GM12873 (cell line): Measurements from ENCODE around the gene ALDOC.

Source experiments
- TF ChIP-seq, protein P1 (sequence below): IDR thresholded peaks from 2 replicates; pipeline ENCODE4 v1.5.1; 2012; ENCODE audit warnings: low read depth, mild to moderate bottlenecking, moderate library complexity, low read length, control low read depth; ENCODE audit not compliant: insufficient read depth; ENCODE audit errors: missing control alignments

Gene ALDOC

DNA sequence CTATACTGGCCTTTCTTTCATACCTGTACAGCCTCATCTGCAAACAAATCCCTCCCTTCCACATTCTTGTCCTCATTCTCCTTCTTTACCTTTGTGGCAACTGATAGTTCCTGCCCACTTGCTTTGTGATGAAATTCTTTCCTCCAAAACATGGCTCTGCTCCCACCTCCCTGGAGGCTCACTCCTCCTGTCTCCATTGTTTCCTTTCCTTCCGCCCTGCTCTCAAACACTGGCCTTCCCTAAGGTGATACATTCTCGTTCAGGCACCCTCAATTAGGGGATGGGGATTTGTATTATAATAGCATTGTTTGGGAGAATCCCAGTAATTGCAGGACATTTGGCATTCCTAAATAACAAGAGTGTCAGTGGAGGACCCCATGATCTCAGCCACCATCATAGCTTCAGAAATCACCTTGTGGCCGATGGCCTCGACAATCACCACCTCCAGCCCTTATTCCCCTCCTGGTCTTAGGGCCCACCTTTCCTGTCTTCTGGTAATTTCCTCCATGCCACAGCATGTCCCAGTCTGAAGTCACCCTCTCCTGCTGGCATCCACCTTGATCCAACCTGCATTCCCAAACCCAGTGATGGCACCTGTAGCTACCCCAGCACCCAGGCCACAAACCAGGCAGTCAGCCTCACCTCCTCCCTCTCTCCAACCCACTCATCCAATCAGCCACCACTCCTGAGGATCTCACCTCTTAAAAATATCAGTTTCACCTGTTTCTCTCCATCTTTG is 32.1 kb downstream of the ALDOC start:
- TF ChIP-seq, protein P1, sequence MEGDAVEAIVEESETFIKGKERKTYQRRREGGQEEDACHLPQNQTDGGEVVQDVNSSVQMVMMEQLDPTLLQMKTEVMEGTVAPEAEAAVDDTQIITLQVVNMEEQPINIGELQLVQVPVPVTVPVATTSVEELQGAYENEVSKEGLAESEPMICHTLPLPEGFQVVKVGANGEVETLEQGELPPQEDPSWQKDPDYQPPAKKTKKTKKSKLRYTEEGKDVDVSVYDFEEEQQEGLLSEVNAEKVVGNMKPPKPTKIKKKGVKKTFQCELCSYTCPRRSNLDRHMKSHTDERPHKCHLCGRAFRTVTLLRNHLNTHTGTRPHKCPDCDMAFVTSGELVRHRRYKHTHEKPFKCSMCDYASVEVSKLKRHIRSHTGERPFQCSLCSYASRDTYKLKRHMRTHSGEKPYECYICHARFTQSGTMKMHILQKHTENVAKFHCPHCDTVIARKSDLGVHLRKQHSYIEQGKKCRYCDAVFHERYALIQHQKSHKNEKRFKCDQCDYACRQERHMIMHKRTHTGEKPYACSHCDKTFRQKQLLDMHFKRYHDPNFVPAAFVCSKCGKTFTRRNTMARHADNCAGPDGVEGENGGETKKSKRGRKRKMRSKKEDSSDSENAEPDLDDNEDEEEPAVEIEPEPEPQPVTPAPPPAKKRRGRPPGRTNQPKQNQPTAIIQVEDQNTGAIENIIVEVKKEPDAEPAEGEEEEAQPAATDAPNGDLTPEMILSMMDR = no peak

DNA sequence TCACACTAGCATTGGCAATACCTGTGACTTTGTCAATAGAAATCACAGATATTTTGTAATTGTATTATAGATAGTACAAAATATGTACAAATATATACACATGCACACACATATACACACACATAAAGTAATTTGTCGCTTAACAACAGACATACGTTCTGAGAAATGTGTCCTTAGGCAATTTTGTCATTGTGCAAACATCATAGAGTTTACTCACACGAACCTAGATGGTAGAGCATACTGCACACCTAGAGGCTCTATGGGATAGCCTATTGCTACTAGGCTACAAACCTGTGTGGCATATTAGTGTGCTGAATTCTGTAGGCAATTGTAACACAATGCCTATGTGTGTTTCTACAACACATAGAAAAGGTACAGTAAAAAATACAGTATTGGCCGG is 35.3 kb downstream of the ALDOC start:
- TF ChIP-seq, protein P1 = no peak

DNA sequence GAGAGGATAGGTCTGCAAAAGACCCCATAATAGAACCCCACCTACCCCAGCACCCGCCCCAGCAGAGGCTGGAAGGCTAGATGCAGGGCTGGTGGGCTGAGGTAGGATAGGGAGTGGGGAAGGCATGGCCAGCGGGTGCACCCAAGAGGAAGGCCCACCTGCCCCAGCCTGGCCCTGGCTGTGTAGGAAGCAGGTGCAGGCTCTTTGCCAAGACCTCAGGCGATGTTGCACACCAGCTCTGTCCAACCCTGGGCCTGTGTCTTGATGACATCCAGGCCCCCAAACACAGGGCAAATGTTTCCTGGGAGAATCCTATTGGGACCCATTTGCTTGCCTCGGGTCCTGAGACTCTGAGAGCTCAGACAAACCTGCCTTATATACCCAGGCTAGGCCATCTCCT is 36.5 kb downstream of the ALDOC start:
- TF ChIP-seq, protein P1 = no peak

DNA sequence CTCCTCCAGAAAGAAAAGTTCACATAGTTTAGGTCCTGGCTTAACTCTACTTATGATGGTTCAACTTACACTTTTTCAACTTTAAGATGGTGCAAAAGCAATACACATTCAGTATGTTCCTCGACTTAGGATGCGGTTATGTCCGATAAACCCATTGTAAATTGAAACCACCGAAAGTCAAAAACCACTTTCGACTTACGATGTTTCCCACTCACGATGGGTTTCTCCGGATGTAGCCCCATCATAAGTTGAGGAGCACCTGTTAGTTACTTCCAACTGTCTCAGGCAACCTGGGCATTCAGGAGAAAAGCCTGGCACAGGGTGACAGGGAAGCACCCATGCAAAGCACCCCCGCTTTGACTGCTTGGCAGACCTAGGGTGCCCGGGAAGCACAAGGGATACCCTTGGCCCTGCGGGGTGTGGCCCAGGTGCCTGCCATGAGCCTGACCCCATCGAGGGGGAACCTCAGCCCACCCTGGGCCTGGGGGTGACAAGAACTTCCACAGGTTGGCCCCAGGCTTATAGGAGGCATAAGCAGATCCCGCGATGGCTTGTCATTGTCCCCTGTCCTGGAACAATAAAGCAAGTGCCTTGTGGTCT is 38.3 kb downstream of the ALDOC start:
- TF ChIP-seq, protein P1 = no peak

DNA sequence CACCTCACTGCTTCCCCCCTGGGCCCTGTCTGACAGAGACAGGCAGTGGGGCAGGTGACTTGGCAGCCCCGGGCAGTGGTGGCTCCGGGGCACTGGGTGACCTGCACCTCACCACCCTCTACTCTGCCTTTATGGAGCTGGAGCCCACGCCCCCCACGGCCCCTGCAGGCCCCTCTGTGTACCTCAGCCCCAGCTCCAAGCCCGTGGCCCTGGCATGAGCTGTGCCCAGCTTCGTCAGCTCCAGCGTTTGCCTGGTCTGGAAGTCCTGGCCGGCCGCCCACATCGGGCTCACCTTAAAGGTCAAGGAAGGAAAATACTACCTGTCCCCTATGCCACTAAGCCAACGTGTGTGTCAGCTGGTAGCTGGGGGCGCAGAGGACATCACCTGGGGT is 39.5 kb downstream of the ALDOC start:
- TF ChIP-seq, protein P1 = no peak

DNA sequence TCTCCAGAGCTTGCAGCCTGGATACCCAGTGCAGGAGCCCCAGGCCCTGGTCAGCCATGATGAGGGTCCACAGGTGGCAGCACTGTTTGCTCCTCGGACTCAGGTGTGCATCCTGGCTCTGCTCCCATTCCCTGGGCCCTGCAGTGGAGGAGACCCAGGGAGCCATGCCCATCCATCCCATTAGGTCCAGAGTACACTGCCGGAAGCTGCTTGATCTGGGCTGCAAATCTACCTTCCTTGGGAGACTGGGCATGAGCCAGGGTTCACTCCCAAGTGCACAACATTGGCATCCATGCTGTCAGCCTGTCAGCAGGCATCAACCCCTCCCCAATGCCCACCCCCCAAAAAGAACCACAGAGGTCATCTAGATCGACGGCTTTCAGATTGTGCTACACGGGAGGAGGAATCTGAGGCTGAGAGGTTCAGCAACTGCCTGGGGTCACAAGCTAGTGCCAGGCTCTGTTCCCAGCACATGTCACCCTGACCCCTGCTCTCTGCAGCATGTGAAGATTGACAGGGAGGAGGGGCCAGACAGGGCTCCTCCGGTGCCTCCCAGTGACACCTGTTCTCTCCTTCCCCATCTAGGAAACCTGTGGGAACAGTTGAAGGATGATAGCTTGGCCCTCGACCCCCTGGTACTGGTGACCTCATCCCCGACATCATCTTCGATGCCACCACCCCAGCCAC is 40.0 kb downstream of the ALDOC start:
- TF ChIP-seq, protein P1 = no peak

DNA sequence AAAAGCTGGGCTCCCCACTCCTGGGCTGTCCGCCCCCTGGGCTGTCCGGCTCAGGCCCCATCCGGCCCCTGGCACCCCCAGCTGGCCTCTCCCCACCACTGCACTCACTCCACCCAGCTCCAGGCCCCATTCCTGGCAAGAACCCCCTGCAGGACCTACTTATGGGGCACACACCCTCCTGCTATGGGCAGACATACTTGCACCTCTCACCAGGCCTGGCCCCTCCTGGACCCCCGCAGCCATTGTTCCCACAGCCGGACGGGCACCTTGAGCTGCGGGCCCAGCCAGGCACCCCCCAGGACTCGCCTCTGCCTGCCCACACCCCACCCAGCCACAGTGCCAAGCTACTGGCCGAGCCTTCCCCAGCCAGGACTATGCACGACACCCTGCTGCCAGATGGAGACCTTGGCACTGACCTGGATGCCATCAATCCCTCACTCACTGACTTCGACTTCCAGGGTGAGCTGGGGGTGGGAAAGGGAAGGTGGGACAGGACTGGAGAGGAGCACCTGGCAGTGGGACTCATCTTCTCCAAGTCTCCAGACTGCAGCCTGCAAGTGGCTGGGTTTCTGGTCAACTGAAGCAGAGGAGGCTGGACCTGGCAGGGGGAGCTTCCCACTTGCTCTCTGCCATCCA is 41.8 kb downstream of the ALDOC start:
- TF ChIP-seq, protein P1 = no peak
